AG04450 (cell line): ENCODE measurements around the gene HOXA11. TPM values are rescaled to one million over a fixed set of nuclear protein-coding genes. Genes with fewer than 3 reads are reported as not detected.

Source experiments
- CTCF ChIA-PET: fragments of 300-600, 350-600 bp; formaldehyde crosslinking; extraction: SDS; loops from one replicate; lab custom pipeline; 2022; ENCODE audit warnings: antibody characterized with exemption, inconsistent platforms; lab: Charles Lee
- POLR2A ChIA-PET: fragments of 350-600 bp; formaldehyde crosslinking; extraction: SDS; loops from one replicate; lab custom pipeline; 2021; ENCODE audit warnings: antibody characterized with exemption, inconsistent platforms; lab: Yijun Ruan, JAX
- DNase-seq: peaks from one replicate; pipeline ENCODE4 v3.0.0-alpha.2; 2011; ENCODE audit warnings: low read depth, low spot score
- H3K27ac ChIP-seq: one replicate; pipeline ENCODE4 v1.5.1; 2012; ENCODE audit warnings: low read depth, low read length, control low read depth
- H3K27me3 ChIP-seq: one replicate; pipeline ENCODE4 v1.6.0; 2012; ENCODE audit warnings: low read length; ENCODE audit not compliant: control insufficient read depth, insufficient read depth
- H3K4me3 ChIP-seq: 2 replicates; pipeline ENCODE4 v1.5.1; 2011; ENCODE audit warnings: mild to moderate bottlenecking, low read depth, low read length, control low read depth
- H3K9me3 ChIP-seq: 2 replicates; pipeline ENCODE4 v1.5.1; 2012; ENCODE audit warnings: low read length; ENCODE audit not compliant: control insufficient read depth, insufficient read depth
- polyA plus RNA-seq: library from polyadenylated mRNA; depleted of rRNA; stranded (reverse); fragments of >200 nt; gene quantifications from 2 replicates; pipeline ENCODE4 v1.2.3, GENCODE V29; 2011
- TF ChIP-seq, protein P1 (sequence below): IDR thresholded peaks from 2 replicates; pipeline ENCODE4 v1.5.1; 2011; ENCODE audit warnings: low read depth, low read length, control low read depth, inconsistent platforms

HOXA11 gene
- polyA plus RNA-seq, 1 experiment, result 0.04 TPM

DNA sequence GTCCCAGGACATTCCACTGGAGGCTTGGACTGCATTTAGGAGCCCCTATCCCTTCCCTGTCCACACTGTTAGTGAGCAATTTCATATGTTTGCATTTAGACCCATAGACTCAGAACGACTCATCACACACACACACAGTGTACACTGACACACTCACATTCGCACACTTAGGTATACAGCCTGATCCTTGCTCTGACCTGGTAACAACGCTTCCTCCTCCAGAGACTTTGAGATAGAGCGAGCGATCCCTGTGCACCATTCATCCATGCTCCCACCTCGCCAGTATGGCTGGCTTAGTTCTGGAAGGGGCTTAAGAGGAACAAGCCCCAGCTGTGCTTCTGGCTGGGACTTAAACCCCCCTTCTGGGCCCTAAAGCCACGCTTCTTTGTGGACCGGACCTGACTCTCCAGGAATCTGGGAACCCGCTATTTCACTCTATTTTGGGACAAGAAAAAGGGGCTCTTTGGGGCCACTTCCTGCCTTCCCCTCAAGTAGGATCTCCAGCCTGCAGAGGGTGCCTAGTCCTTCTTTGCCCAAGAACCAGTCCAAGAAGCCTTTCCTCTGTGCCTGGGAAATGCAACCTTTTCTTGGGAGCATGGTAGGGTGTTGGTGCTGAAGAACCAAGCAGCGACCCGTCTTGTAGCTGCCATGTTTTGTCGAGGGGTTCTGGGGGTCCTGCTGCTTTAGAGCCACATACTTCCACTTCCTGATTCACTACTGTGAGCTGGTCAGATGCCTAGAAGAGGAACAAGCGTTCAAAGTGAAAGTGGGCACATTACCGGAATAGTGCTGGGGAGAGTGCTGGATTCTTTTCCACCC, 15.9 kb upstream of the HOXA11 start:
- TF ChIP-seq, protein P1, sequence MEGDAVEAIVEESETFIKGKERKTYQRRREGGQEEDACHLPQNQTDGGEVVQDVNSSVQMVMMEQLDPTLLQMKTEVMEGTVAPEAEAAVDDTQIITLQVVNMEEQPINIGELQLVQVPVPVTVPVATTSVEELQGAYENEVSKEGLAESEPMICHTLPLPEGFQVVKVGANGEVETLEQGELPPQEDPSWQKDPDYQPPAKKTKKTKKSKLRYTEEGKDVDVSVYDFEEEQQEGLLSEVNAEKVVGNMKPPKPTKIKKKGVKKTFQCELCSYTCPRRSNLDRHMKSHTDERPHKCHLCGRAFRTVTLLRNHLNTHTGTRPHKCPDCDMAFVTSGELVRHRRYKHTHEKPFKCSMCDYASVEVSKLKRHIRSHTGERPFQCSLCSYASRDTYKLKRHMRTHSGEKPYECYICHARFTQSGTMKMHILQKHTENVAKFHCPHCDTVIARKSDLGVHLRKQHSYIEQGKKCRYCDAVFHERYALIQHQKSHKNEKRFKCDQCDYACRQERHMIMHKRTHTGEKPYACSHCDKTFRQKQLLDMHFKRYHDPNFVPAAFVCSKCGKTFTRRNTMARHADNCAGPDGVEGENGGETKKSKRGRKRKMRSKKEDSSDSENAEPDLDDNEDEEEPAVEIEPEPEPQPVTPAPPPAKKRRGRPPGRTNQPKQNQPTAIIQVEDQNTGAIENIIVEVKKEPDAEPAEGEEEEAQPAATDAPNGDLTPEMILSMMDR, result no peak
- POLR2A ChIA-PET, result no interaction called here
- no peak for DNase-seq
- no peak overlapping the region for H3K4me3 ChIP-seq
- peaks cover 88% of the 10 kb centered on the region for H3K27me3 ChIP-seq
- H3K9me3 ChIP-seq, result peaks cover 15% of the 10 kb centered on the region; the same call in 1 of the 2 replicates
- H3K27ac ChIP-seq, result no peak overlapping the region
- CTCF ChIA-PET, result interaction anchor here (1.1 to 1.9 kb wide), 2 partner anchors 22 to 376 kb away, joined by 3 to 4 read pairs; no protein-coding TSS in a partner anchor

DNA sequence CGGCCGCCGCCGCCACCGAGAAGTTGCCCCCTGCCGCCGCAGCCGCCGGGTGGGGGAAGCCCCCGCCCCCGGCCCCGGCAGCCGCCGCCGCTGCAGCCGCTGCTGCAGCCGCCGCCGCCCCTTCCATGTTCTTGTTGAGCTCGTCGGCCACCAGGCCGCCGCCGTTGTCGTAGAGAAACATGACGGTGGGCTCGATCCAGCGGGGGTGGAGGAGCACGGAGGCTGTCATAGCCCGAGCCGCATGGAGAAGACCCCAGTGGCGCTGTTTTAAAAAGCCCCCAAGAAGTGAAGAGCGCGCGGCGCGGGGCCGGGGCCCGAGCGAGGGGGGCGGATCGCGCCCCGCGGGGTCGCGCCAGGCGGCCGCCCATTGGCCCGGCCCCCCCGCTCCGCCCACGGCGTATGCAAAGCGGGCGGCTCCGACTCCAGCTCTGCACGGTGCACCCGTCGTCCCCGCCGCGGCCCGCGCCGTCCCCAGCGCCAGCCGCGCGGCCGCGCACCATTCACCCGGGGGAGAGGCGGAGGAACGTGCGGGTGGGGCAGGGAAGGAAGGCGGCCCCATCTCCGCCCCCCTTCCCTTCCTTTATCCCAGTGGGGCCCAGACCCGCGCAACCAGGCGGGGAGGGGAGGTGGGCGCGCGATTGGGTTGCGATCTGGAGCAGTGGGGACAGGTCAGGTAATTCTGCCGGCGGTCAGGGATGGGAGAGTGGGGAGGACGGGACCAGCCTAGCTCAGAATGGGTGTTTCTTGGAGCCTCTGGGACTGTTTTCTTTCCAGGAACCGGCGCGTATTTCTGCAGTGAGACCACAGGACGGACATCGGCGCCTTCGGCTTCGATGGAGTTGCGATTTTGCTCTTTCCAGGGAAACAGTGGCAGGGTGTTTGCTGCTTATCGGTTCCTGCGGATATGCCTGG, 15.1 kb upstream of the HOXA11 start, which contains the start of gene HOXA13:
HOXA13 (minus strand) TSS at position 243 of the 912 bp plus-strand sequence; CDS start at position 229, 14 bp downstream.
- H3K27me3 ChIP-seq, result peaks cover 84% of the 10 kb centered on the region
- no peak for DNase-seq
- peaks cover 9% of the 10 kb centered on the region; the same call in 1 of the 2 replicates for H3K9me3 ChIP-seq
- TF ChIP-seq, protein P1, result no peak
- ChIA-PET POLR2A (no interaction called here), CTCF (interaction anchor here (1.4 kb wide), 1 partner anchor 721 kb away, joined by 5 read pairs; no protein-coding TSS in a partner anchor)
- H3K27ac ChIP-seq, result no peak within 1 kb of the TSS
- H3K4me3 ChIP-seq, result no peak within 1 kb of the TSS

DNA sequence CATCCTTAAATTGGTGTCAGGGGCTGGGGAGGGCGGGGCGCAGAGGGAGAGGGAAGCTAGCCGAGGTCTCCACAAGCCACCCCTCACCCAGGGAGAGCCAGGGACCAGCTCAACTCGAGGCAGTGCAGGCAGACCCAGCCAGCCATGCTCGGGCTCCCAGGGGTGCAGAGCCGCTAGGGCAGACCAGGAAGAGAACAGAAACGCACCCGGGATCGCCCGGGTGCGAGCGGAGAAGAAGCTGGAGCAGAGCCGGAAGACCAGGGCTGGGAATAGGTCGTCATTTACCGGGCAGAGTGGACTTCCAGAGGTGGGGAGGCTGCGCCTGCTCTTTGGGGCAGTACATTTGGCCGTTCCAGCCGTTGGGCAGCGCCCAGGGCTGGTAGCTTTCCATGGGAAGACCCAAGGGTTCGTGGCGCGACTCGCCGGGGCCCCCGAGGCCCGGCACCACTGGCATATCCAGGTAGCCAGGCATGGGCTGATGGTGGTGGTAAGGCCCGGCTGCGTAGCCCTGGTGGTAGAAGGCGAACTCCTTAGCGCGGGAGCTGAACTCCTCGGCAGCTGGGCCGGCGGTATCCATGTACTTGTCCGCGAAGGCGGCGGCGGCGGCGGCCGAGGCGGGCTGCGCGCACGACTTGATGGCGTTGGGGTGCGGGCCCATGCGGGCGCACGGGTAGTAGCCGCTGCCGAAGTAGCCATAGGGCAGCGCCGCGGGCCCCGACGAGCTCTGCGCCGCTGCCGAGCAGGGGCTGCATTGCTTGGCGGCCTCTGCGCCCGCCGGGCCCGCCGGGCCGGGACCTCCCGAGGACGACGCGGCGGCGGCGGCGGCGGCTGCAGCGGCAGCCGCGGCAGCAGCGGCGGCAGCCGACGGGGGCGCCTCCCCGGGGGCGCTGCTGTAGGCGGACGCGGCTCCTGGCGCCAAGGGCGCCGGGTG, 14.1 kb upstream of the HOXA11 start:
- TF ChIP-seq, protein P1, result no peak
- no peak for DNase-seq
- Histone ChIP-seq H3K4me3 (no peak overlapping the region), H3K27me3 (peaks cover 83% of the 10 kb centered on the region), H3K27ac (no peak overlapping the region), H3K9me3 (peaks cover 9% of the 10 kb centered on the region; the same call in 1 of the 2 replicates)
- ChIA-PET POLR2A (no interaction called here), CTCF (interaction anchor here (0.6 to 1.4 kb wide), 5 partner anchors 575 to 885 kb away, joined by 3 to 5 read pairs (median 3); no protein-coding TSS in a partner anchor)

DNA sequence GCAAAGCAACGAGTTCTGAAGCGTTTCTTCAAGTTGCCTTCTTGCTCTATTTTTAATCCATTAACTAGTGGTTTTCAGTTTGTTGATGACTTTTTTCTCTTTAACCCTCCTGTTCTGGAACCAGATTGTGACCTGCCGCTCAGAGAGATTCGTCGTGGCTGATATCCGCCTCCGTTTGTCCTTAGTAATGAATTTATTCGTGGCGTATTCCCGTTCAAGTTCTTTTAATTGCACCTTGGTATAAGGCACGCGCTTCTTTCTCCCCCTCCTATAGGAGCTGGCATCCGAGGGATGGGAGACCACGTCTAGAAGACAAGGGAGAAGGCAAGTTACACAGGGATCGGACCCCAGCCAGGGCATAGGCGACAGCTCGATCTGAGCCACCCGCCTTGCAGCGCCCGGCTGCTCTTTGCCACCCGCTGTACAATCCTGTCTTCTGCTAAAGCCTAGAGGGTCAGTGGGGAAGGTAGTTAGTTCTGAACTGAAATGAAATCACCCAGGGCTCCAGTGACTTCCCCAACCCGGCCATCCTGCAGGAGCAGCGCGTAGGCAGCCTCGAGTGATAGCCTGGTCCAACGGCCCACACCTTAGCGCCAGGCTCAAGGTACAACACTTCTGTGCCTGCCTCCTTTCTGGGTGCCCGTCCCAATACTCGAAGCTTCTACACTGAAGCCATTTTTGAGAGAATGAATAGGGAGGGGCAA, 13.3 kb upstream of the HOXA11 start:
- H3K9me3 ChIP-seq, result peaks cover 9% of the 10 kb centered on the region; the same call in 1 of the 2 replicates
- no peak for DNase-seq
- POLR2A ChIA-PET, result no interaction called here
- TF ChIP-seq, protein P1, result no peak
- CTCF ChIA-PET, result interaction anchor here (0.6 to 1.2 kb wide), 3 partner anchors 576 to 886 kb away, joined by 3 read pairs; no protein-coding TSS in a partner anchor
- H3K4me3 ChIP-seq, result no peak overlapping the region
- H3K27ac ChIP-seq, result no peak overlapping the region
- peaks cover 83% of the 10 kb centered on the region for H3K27me3 ChIP-seq
